OCI-LY3 (cell line): ENCODE results near the gene TMEM258.

ENCODE experiments used
- CTCF ChIP-seq: fragments of 200-600, 300-600 bp; sonication (generic); IDR thresholded peaks from 2 replicates; pipeline ENCODE4 v1.5.1; 2014; ENCODE audit warnings: antibody characterized with exemption, low read length, low read depth
- EZH2phosphoT487 ChIP-seq: fragments of 200-600 bp; shearing (Covaris generic); IDR thresholded peaks from 2 replicates; pipeline ENCODE4 v1.6.1; 2018; ENCODE audit warnings: antibody characterized with exemption, mixed run types, low read depth

GRCh38 chr11:61739966-61740365 is 52.4 kb downstream of the TMEM258 start:
- TF ChIP-seq CTCF, result no peak
- no peak for TF ChIP-seq EZH2phosphoT487
